SK-MEL-5 (cell line): ENCODE results near the gene USF3. TPM values are rescaled to one million over a fixed set of nuclear protein-coding genes. Genes with fewer than 3 reads are reported as not detected.
A peak's percentile ranks its signal among the peaks of the same experiment; 100 is the strongest.

ENCODE experiments used
- DNase-seq: peaks from one replicate; pipeline ENCODE4 v3.0.0-alpha.2; 2016; ENCODE audit warnings: low read depth, low spot score
- in situ Hi-C: cut with HindIII; loops from 2 replicates; pipeline ENCODE4 v1.10.0; 2016; ENCODE audit warnings: low sequenced_read_pairs, high pct_unique_total_duplicates, low pct_unique_long_range_greater_than_20kb
- total RNA-seq: library from RNA; depleted of rRNA; stranded (reverse); fragments of >200 nt; shearing (Covaris generic); gene quantifications from 2 replicates; pipeline ENCODE4 v1.2.3, GENCODE V29; 2014

Gene USF3
- total RNA-seq, 1 experiment from 2014 or later = 9.0 TPM

- in situ Hi-C loops = loop anchor here (10.0 kb wide), 1 partner anchor 135 kb away; no protein-coding TSS in a partner anchor
- no peak for DNase-seq
Observed at GRCh38 chr3:113629584-113630421, 66.6 kb downstream of the USF3 start.

- in situ Hi-C loops = loop anchor here (10.0 kb wide), 1 partner anchor 134 kb away; no protein-coding TSS in a partner anchor
Observed at GRCh38 chr3:113628788-113629187, 67.7 kb downstream of the USF3 start.

GRCh38 chr3:113628316-113628715 is 68.1 kb downstream of the USF3 start:
- in situ Hi-C loops = loop anchor here (10.0 kb wide), 1 partner anchor 134 kb away; no protein-coding TSS in a partner anchor
- no peak for DNase-seq

More at GRCh38 chr3:113628788-113629187, 67.7 kb downstream of the USF3 start:
- no peak for DNase-seq

- in situ Hi-C loops = loop anchor here (10.0 kb wide), 1 partner anchor 132 kb away; no protein-coding TSS in a partner anchor
- DNase-seq = peak; percentile 86
Observed at GRCh38 chr3:113626503-113627371, 69.7 kb downstream of the USF3 start.

DNA sequence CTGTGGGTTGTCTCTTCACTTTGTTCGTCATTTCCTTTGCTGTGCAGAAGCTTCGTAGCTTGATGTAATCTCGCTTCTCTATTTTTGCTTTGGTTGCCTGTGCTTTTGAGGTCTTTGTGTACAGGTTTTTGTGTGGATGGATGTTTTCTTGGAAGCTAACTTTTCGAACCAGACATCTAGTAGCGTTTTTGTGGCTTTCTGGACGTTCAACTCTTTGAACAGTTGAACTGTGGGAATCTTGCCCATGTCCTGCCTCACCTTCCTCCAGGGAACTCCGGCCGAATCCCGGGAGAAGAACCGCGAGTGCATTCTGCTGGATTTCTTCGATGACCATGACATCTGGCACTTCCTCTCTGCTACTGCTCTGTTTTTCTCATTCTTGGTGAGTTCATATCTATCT is 70.6 kb downstream of the USF3 start:
- in situ Hi-C loops = loop anchor here (10.0 kb wide), 1 partner anchor 131 kb away; no protein-coding TSS in a partner anchor
- no peak for DNase-seq

- DNase-seq = no peak
- in situ Hi-C loops = loop anchor here (10.0 kb wide), 1 partner anchor 129 kb away; no protein-coding TSS in a partner anchor
Observed at GRCh38 chr3:113623811-113624210, 72.6 kb downstream of the USF3 start.

DNA sequence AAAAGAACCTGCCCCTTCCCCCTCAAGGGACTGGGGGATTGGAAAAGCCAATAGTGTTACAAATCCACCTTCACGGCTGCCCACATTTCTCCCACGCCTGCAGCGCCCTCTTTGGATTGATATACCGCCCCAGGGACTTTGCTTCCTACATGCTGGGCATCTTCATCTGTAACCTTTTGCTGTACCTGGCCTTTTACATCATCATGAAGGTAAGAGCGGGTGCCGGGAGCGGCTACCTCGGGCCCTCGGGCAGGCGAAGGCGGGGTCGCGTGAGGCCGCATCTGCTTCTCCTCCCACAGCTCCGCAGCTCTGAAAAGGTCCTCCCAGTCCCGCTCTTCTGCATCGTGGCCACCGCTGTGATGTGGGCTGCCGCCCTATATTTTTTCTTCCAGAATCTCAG is 73.1 kb downstream of the USF3 start:
- DNase-seq = peak; percentile 17
- in situ Hi-C loops = loop anchor here (10.0 kb wide), 1 partner anchor 129 kb away; no protein-coding TSS in a partner anchor

DNA sequence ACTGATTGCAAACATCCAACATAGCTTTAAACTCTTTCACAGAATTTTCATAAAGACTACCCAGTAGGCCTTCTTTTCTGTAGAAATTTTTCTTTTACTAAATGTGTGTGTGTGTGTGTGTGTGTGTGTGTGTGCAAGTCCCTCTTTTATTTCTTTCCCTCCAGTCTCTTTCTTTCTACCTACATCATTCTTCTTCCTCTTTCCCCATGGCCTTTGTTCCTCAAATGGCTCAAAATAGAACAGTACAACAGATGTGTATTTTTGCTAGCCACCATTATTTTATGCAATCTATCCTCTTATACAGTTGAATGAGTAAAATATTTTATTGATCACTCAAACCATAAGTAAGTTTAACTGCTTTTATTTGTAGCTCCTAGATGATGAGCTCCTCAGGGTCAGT is 76.4 kb downstream of the USF3 start:
- no peak for DNase-seq
- in situ Hi-C loops = loop anchor here (10.0 kb wide), 1 partner anchor 125 kb away; no protein-coding TSS in a partner anchor

DNA sequence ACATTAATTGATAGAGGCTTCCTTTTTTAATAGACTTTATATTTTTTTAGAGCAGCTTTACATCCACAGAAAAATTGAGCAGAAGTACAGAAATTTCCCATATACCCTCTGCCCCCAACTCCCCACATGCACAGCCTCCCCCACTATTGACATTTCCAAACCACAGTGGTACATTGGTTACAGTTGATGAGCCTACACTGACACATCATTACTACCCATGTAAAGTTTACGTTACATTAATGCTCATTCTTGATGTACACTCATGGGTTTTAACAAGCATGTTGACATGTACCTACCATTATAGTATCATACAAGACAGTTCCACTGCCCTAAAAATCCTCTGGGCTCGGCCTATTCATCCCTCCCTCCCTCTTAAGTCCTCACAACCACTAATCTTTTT is 78.7 kb downstream of the USF3 start:
- in situ Hi-C loops = no loop called here
- DNase-seq = no peak

- DNase-seq = no peak
Observed at GRCh38 chr3:113615976-113616375, 80.5 kb downstream of the USF3 start.

GRCh38 chr3:113614402-113614801 is 82.0 kb downstream of the USF3 start:
- DNase-seq = peak; percentile 92
- in situ Hi-C loops = no loop called here

More at GRCh38 chr3:113615976-113616375, 80.5 kb downstream of the USF3 start:
- in situ Hi-C loops = no loop called here

DNA sequence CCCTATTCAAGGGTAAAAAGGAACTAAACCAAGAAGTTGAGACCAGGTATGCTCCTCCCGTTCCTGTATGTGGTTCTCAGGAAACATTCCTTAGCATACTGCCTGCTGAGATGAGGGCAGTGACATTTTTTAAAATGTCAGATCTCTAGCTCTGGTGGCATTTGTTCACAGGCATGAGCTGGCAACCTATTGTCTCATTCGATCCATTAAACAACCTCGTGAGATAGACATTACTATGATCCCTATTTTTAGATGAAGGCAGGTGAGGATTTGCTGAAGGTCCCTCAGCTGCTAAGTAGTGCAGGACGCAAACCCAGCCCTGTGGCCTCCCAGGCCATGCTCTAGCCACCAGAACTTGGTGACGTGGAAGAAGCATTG is 89.2 kb downstream of the USF3 start:
- no peak for DNase-seq
- in situ Hi-C loops = no loop called here

DNA sequence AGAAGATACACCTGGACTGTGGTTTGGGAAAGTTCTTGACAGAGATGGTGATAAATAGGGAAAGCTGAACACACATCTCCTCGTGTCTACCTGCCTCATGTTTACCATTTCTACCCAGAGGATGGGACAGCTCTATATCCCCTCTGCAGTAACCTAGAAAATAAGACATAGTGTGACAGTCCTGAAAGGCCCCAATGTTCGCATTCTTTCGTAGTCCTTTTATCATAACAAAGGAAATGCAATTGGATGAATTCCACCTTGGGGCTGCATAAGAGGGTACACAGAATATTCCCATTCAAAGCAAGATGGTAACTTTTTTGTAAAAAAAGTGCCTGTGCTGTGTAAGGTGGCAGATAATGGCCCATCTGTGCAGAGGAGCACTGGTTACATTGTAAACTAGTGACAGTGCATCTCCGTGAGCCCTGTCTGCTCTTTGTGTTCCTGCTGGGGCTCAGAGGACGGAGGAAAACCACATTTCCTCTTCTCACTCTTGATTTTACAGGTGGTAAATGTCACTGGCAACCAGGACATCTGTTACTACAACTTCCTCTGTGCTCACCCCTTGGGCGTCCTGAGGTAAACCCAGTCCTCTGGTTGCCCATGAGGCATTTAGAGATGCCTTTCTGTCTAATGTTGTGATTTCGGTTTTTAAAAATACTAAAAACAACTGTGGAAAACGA is 89.8 kb downstream of the USF3 start:
- in situ Hi-C loops = no loop called here

DNA sequence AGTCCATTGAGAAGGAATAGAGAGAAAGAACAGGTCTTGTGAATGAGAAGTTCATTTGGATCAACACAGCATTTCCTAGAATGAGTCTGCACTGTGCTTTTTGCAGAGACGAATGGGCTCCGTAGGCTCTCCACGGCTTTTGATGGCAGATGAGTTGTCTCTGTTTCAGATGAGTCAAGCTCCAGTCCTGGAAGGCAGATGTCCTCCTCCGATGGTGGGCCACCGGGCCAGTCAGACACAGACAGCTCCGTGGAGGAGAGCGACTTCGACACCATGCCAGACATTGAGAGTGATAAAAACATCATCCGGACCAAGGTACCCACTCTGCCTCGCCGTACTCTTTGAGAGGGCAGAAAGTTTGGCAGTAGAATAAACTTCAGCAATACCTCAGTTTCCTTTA is 93.6 kb downstream of the USF3 start:
- no peak for DNase-seq
- in situ Hi-C loops = no loop called here

More for the DNA sequence above, 89.8 kb downstream of the USF3 start:
- no peak for DNase-seq

GRCh38 chr3:113602256-113602655 is 94.2 kb downstream of the USF3 start:
- in situ Hi-C loops = no loop called here
- DNase-seq = no peak

GRCh38 chr3:113601240-113601639 is 95.2 kb downstream of the USF3 start:
- in situ Hi-C loops = no loop called here
- DNase-seq = no peak

- no peak for DNase-seq
- in situ Hi-C loops = no loop called here
Observed at GRCh38 chr3:113600418-113601182, 95.8 kb downstream of the USF3 start.
